NCI-H2081 (cell line): ENCODE data around the gene MYOZ1.
A peak's percentile ranks its signal among the peaks of the same experiment; 100 is the strongest.

ENCODE experiments used
- DNase-seq, 2 experiments: peaks; one replicate each; lab custom pipeline; 2025; lab: John Stamatoyannopoulos, UW

The MYOZ1 gene

GRCh38 chr10:73597346-73597745, 43.9 kb downstream of the MYOZ1 start:
- no peak for DNase-seq

DNA sequence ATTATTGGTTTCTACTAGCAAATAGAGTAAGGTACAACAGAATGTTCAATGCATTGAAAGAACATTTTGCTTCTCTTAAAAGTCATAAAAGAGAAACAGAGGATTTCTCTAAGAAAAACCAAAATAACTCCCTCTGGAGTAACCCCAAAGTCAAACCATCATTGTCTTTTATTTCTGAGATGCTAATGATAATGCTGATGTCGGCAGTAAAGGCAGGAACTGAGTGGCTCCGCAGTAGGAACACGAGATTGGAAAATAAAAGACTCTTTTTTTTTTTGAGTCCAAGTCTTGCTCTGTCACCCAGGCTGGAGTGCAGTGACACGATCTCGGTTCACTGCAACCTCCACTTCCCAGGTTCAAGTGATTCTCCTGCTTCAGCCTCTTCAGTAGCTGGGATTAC, 47.5 kb downstream of the MYOZ1 start:
- DNase-seq, result no peak

- no peak for DNase-seq
These were observed 48.2 kb downstream of the MYOZ1 start for GRCh38 chr10:73593110-73593509.

DNA sequence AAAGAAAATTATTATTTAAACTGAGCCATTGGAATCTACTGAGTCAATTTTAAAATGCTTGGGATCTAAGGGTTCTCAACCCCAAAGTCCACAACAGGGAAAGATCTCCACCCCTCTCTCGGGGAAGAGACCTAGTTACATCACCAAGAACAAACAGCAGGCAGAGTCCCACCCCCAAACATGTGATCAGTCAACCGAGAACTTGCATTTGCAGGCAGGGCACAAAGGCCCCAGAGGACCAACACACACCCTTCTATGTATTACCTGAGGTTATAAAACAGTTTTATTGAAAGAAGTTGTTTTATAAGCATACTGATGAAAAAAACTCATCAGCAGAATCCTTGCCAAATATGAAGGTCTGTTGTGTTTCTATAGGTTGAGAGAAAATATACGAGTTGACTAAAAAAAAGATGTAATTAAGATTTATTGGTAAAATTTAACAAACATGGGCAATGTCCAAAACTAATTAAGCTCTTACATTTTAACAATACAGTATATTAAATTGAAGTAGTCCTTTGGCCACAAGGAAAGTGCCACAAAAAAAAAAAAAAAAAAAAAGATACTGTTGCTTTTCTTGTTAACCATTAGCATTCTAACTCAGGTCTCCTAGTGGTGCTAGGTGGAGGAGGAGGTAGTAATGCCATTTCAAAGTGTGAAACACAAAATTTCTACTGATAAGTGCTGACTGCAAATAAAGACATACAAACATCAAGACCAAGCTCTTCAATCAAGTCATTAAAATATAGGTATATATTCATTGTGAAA, 49.2 kb downstream of the MYOZ1 start:
- peak in 1 of 2 experiments; percentile 38 for DNase-seq

- DNase-seq, result no peak
These were observed 50.1 kb downstream of the MYOZ1 start, which contains the start of gene USP54 for GRCh38 chr10:73590881-73591799. USP54 (minus strand) TSS chr10:73591342; CDS start chr10:73575658, 15,684 bp downstream.

DNA sequence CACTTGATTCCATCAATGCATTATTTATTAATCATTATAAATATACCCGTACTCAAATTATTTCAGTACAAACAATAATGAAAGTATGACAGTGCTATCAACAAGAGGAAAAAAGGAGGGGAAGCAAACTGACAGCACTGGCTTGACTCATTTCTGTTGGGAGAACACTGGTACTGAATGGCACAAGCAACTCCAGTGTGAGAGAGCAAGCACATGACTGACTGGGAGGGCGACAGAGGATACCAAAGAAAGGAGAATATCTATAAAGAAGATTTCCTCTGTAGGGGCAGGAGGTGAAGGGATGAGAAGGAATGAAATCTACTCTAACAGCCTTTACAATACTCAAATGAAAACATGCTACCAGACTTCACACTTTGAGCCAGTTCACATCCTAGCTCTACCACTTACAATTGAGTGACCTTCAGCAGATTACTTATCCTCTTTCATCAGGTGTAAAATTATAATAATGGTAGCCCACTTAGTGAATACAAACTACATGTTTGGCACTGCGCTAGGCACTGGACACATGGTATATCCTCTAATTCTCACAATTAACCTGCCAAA, 51.6 kb downstream of the MYOZ1 start:
- no peak for DNase-seq

DNA sequence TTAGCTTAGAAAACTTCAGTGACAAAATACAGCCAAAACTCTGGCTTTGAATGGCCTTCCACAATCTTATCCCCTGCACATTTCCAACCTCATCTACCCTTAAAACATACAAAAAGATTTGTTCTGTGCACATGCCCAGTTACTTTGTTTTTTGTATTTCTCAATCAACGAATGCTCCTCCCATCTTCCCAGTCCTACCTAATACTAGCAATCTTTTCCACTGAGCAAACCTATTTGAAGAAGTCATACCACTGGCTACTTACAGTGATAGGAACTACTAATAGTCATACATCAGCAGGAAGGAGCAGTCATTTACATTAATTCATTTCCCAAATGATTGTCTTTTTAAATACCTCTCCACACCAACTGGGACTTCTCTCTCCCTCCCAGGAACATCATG, 52.6 kb downstream of the MYOZ1 start:
- no peak for DNase-seq

- DNase-seq, result no peak
These were observed 54.7 kb downstream of the MYOZ1 start for GRCh38 chr10:73586583-73586984.

DNA sequence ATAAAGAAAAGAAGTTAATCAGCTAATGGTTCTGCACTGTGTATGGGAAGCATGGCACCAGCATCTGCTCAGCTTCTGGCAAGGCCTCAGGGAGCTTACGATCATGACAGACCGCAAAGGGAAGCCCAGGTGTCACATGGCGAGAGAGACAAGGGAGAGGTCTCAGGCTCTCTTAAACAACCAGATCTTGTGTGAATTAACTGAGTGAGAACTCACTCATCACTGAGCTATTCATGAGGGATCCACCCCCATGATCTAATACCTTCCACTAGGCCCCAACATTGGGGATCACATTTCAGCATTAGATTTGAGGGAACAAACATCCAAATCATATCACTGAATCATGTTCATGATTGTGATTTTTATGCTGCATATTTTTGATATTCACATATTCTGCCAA, 55.9 kb downstream of the MYOZ1 start:
- no peak for DNase-seq

DNA sequence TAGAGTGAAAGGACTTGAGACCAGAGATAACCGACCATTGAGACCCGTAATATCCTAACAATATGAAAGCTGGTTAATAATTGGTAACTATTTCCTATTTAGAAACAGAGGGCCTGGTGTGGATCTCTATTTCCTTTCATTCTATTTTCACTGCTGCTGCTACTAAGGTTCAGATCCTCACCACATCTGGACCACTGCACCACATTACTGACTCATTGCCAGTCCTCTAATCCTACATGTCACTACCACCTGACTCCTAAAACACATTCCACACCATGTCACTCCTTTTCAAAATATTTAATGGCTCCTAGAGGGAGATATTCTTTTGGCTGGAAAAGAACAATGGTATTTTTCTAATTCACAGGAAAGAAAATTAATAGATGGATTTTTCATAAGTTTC, 56.5 kb downstream of the MYOZ1 start:
- DNase-seq, result no peak

DNA sequence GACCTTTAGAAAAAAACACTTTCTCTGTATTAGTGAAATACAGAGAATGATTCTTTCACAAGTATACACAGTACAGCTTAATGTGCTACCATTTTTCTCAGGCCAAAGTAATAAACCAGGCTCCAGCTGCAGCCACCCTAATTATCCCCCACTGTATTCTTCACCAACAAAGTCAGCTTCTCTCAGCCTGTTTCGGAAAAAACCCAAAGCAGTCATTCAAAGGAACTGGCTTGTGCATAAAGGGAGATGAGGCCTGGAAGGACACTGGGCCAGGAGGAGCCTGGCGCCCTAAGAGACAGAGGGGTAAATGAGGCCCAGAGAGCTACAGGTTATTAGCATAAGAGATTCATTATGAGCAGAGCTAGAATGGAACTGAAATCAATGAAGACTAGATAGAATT, 59.4 kb downstream of the MYOZ1 start:
- DNase-seq, result no peak
